Measurements from ENCODE around the gene CCDC148.

Gene CCDC148

DNA sequence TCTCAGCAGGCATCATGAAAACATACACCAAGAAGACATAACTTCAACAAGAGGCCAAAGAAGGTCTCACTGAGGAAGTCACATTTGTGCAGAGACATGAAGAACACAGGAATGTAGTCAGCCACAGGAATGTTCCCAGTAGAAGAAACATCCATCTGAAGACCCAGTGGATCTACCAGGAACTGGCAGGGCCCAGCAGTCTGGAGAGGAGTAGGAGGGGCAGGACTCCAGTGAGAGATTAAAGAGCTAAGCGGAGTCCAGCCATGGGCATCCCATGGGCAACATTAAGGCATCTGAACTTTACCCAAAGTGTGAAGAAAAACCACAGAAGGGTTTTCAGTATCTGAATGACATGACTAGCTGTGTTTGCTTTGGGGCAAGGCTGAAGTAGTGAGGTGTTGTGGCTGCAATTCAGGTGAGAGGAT lies 251.8 kb downstream of the CCDC148 start:
- DNase-seq, result no peak

DNA sequence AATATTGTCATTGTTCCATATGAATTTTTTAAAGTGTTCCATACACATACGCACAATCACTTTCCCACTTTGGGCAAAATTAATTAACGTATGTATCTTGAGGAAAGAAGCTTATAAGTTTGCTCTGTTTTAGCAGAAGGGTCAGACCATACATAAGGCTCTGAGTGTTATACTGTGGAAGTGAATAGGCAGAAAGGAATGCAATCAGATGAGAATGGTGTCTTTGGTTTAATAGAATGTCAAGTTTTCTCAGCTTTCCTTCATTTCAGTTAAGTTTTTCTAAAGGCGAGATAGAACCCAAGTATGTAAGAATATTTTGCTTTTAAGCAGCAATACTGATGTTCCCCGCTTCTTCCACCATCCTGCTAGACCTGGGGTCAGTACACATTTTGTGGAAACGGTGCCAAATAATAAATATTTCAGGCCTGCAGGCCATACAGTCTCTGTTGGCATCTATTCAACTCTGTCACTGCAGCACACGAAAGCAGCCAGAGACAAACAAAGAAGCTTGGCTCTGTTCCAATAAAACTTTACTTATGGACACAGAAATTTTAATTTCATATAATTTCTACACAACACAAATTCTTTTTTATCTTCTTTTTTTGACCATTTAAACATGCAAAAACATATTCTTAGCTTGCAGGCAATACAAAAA lies 254.3 kb downstream of the CCDC148 start:
- no peak for DNase-seq

DNA sequence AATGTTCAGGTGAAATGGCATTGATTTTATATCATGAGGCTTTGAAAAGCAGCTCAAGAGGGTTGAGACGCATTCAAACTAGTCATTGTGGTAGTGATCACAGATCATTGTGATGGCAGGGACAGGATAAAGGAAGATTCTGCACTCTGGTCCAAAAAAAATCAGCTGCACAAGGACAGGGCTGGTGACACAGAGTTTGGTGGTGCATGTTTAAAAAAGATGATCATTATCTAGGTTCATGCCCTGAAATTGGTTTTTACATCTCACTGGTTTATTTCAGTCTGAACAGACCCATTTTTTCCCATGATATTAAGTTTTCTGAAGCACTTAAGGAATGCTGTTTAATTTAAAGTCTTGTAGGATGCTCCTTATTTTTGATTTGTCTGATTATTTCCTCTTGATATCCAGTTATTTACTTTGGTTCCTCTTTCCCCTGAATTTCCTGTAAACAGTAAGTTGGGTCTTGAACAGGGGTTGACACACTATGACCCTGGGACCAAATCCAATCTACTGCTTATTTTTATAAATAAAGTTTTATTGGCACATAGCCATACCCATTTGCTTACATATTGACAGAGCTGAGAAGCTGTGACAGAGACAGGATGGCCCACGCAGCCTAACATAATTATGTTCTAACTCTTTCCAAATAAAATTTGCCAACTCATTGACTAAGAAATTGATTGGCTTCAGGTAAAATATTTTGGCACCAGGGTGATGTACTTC lies 256.5 kb downstream of the CCDC148 start:
- DNase-seq, result no peak

DNA sequence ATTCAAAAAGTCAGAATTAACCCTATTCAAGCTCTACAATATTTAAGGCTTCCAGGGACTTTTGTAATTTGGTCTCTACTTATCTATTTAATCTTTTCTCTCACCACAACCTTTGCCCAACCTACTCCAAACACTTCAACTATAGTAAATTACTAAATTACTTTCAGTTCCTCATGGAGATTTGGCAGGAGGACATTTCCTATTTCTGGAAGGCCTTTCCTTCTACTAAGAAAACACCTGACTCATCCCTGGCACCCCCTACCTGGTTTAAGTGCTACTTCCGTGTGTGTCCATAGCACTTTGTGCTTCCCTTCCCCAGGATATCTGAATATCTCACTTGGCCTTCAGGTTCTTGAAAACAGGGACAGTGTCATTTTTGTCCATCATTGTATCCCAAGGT lies 258.6 kb downstream of the CCDC148 start:
- DNase-seq, result no peak

DNA sequence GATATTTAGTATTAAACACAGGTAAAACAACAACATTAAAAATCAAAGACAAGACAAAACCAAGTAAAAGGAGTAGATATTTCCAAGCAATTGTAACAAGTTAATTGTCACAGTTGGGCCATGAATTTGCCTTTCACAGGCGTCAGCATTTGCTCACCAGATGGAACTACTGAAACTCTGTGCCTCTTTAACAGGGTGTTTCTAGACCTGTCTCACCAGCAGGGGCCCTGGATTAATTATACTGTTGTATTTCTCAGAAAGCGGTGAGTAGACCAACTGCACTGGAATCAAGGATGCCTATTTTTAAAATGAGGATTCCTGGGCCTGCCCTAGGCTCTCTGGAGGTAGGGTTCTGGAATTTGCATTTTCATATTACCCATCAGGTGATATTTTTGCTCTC lies 262.3 kb downstream of the CCDC148 start:
- DNase-seq, result no peak

GRCh38 chr2:158192515-158193443 lies 263.8 kb downstream of the CCDC148 start:
- no peak for DNase-seq

DNA sequence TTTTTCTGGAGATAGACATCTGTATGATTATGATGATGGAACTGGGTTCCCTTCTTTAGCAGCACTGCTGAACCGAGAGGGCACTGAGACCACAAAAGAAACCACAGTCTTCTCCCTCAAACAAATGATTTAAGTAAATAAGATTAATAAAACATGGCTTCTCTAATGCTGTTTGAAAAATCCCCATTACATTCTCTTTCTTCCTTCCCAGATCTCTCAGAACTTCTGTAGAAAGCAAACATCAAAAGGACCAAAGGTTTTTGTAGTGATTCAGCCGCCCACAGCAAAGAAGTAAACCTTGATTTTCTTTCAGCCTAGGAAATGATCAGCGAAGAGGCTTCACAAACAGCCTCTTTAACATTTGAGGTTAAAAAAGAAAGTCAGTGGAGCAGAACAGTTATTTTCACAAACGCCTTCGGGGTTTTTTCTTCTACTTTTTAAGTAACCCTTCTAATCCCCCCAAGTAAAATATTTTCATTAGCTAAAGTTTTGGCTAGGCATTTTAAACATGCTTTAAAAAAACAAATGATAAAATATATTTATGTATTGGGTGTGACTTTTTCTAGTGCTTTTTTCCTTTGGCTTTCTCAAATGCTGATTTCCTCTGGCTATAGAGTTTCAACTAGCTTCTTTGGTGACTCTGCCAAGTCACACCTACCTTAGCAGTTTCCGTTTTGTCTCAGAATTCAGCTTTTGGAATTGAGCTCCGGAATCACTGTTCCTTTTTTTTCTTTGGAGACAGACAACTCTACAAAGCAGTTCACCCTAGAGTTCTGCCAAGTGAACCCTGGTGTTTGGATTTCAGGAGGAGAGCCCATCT lies 265.3 kb downstream of the CCDC148 start:
- no peak for DNase-seq

- DNase-seq, result no peak
Measured at GRCh38 chr2:158189526-158189925, 267.0 kb downstream of the CCDC148 start.

DNA sequence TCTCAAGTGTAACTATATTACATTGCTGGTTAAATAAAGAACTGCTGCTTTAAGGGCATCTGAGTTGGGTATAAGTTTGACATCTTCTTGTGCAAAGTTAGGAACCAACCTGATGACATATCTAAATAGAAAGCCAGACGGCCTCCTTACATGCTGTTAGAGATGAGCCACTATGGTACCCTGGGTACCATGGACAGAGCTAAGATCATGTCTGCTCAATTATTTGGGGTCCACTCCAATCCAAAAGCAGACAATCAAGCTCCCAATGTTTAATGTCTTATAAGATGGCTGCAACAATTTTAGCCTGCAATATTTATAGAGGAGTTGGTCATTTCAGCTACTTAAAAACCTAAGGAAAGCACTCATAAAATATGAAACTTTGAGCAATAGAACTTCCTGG lies 268.6 kb downstream of the CCDC148 start:
- no peak for DNase-seq

- no peak for DNase-seq
Measured at GRCh38 chr2:158184556-158185343, 271.8 kb downstream of the CCDC148 start.

DNA sequence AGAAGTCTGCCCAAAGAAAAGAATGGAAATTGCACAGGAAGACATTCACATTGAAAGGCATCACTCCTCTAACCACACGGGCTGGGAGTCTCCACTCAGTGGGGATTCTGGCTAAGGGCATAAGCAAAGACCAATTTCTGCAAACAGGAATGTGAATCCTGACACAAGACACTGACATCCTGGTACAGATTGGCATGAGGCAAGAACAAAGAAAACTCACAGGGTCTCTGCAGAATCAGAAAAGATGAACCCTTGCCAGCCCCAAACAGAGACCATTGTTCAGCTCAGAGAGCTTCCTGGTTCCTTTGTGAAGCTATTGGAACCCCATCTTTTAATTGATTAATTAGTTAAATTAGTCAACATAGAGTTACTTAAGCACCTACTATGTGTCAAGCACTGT lies 272.6 kb downstream of the CCDC148 start:
- DNase-seq, result no peak

DNA sequence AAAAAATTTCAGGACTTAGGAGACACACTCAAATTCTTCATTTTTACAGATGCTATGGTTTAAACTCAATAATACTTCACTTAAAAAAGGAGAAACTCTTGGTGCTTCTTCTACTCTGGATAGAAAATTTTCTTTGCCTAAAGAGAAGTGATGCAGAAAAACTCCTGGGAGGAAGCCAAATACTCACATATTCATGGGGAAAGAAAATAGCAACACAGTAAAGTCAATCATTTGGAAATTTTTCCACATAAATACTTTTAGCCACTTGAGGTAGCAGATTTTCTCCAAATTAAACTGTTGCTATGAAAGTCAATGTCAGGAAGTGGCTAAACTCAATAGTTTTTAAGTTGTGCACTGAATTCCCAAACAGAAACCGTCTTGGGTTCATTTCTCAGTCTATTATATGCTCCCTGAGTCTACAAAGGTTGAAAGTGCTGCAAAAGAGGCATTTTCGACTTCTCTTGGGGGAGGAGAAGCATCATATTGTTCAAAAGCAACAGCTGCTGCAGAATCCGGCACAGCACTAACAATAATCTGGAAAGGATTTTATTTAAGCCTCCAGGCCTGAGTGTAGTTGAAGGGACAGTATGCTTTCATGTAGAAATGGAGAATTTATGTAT lies 273.8 kb downstream of the CCDC148 start:
- DNase-seq, result no peak

DNA sequence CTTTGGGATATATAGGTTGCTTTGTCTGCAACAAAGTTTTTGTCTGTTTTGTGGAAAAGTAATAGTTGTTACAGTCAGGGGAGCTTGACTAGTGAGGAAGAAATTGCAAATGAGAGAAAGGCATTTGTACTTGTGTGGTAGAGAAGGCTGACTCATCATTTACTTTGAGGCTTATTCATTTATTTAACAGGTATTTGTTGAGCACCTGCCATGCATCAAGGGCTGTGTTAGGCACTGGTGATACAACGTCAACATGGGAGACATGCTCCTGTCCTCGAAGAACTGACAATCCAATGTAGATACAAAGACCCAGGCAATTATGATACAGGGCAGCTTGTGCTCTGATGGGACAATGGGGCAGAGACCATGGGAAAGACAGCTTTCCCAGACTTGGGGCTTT lies 275.4 kb downstream of the CCDC148 start:
- DNase-seq, result no peak

- DNase-seq, result no peak
Measured at GRCh38 chr2:158179660-158180059, 276.9 kb downstream of the CCDC148 start.

DNA sequence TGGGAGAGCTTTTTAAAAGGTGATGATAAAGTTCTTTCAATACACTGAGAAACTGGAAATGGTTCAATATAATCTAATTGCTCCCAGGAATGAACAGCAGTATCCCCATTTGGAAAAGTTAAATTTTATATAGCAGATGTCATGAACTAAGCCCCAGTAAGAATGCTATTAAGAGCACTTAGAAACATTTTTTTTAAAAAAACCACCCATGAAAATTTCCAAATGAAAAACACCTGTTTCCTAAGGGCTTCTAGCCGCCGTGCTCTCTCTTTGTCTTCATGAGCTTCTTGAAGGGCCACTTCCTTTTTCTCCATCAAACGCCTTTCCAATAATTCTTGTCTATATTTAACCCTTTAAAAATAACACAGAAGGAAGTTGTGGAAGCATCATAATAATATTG lies 277.9 kb downstream of the CCDC148 start:
- no peak for DNase-seq

- DNase-seq, result no peak
Measured at GRCh38 chr2:158174956-158175355, 281.6 kb downstream of the CCDC148 start.

GRCh38 chr2:158174495-158174894 lies 282.1 kb downstream of the CCDC148 start:
- DNase-seq, result no peak

GRCh38 chr2:158172719-158173118 lies 283.8 kb downstream of the CCDC148 start:
- no peak for DNase-seq

GRCh38 chr2:158154596-158154995 lies 302.0 kb downstream of the CCDC148 start:
- DNase-seq, result no peak

GRCh38 chr2:158153270-158154015 lies 303.1 kb downstream of the CCDC148 start:
- DNase-seq, result no peak
